ENCODE results near the gene EPC2. TPM values are rescaled to one million over a fixed set of nuclear protein-coding genes. Genes with fewer than 3 reads are reported as not detected.

Gene EPC2
- total and polyA plus RNA-seq, 4 donors = 7.0 to 65.3 (median 20.8) TPM

DNA sequence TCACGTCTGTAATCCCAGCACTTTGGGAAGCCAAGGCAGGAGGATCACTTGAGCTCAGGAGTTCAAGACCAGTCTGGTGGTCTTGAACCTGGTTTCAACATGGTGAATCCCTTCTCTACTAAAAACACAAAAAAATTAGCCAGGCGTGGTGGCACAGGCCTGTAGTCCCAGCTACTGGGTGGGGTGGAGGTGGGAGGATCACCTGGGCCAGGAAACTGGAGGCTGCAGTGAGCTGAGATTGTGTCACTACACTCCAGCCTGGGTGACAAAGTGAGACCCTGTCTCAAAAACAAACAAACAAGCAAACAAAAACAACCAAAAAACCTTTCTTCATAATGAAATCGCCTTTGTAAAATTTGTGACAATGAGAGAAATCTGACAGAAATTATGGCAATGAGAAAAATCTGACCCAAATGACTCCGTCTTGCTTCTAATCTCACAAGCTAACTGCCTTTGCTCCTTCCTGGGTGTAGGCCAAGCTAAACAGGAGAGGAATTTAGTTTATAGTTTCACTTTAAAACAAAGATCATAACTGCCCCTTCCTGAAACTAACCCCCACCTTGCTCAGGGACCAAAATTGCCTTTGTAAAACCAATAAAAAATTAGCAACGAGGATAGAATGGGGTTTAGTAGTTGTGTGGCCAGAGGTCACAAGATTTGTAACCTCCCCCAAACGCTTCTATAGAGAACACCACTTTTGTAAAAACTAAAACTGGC lies 169.8 kb downstream of the EPC2 start:
- H3K27me3 ChIP-seq (ENCODE audit: control insufficient read depth in 3 of 3, insufficient read depth in 3 of 3, low read length in 2 of 3) = no peaks in the 10 kb centered on the region
- no peak overlapping the region for H3K9ac ChIP-seq (ENCODE audit: insufficient read depth in 1 of 2, low read length in 2 of 2)
- TF ChIP-seq, protein P1, sequence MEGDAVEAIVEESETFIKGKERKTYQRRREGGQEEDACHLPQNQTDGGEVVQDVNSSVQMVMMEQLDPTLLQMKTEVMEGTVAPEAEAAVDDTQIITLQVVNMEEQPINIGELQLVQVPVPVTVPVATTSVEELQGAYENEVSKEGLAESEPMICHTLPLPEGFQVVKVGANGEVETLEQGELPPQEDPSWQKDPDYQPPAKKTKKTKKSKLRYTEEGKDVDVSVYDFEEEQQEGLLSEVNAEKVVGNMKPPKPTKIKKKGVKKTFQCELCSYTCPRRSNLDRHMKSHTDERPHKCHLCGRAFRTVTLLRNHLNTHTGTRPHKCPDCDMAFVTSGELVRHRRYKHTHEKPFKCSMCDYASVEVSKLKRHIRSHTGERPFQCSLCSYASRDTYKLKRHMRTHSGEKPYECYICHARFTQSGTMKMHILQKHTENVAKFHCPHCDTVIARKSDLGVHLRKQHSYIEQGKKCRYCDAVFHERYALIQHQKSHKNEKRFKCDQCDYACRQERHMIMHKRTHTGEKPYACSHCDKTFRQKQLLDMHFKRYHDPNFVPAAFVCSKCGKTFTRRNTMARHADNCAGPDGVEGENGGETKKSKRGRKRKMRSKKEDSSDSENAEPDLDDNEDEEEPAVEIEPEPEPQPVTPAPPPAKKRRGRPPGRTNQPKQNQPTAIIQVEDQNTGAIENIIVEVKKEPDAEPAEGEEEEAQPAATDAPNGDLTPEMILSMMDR (IDR thresholded peaks at IDR 0.05; ENCODE audit: control extremely low read depth, extremely low read depth) = no peak
- no peak for ATAC-seq (ENCODE audit: insufficient read depth, low FRiP score)
- H3K27ac ChIP-seq (ENCODE audit: low read depth in 1 of 2, low read length in 1 of 2) = no peak overlapping the region
- no peaks in the 10 kb centered on the region for H3K9me3 ChIP-seq (ENCODE audit: control insufficient read depth in 4 of 4, insufficient read depth in 3 of 4, low read length in 3 of 4)
- H3K36me3 ChIP-seq (ENCODE audit: control insufficient read depth in 4 of 4, insufficient read depth in 4 of 4, low read length in 4 of 4) = no peaks in the 10 kb centered on the region
- H3K4me1 ChIP-seq (ENCODE audit: control insufficient read depth in 5 of 5, insufficient read depth in 5 of 5, low read length in 5 of 5) = peaks cover 0 to 23% (median 2%) of the 10 kb centered on the region in 5 donors
- WGBS, 2 donors = 60 to 73% methylated on average over 6 of the region's 6 CpGs
- peak; percentile 26 to 82 (median 61) for DNase-seq
- no peak overlapping the region for H3K4me3 ChIP-seq

DNA sequence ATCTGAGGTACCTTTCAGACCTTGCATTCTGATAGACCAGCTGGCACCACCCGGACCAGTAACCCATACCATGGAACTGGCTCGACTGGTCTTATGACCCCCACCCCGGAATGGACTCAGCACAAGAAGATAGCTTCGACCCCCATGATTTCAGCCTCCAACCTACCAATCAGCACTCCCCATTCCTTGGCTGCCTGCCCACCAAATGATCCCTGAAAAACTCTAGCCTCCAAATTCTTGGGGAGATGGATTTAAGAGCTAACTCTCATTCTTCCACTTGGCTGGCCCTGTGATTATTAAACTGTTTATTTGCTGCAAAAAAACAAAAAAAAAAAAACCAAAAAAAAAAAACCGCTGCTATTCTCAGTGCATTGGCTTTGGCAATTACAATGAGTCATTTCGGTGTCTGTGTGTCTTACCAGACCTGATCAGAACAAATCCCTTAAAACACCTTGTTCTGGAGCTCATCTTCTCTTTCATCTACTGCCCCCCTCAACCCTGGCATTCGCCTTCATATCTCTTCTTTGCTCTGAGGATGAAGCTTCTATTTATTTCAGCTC lies 170.4 kb downstream of the EPC2 start:
- peaks cover 0 to 27% (median 2%) of the 10 kb centered on the region in 5 donors for H3K4me1 ChIP-seq (ENCODE audit: control insufficient read depth in 5 of 5, insufficient read depth in 5 of 5, low read length in 5 of 5)
- H3K9ac ChIP-seq (ENCODE audit: insufficient read depth in 1 of 2, low read length in 2 of 2) = no peak overlapping the region
- no peak overlapping the region for H3K27ac ChIP-seq (ENCODE audit: low read depth in 1 of 2, low read length in 1 of 2)
- ATAC-seq (ENCODE audit: insufficient read depth, low FRiP score) (no peak), DNase-seq (peak; percentile 14 to 37 (median 16))
- H3K9me3 ChIP-seq (ENCODE audit: control insufficient read depth in 4 of 4, insufficient read depth in 3 of 4, low read length in 3 of 4) = no peaks in the 10 kb centered on the region
- no peaks in the 10 kb centered on the region for H3K36me3 ChIP-seq (ENCODE audit: control insufficient read depth in 4 of 4, insufficient read depth in 4 of 4, low read length in 4 of 4)
- TF ChIP-seq, protein P1 (IDR thresholded peaks at IDR 0.05; ENCODE audit: control extremely low read depth, extremely low read depth) = no peak
- WGBS, 2 donors = 71 to 85% methylated on average over 7 of the region's 7 CpGs
- H3K4me3 ChIP-seq = no peak overlapping the region
- no peaks in the 10 kb centered on the region for H3K27me3 ChIP-seq (ENCODE audit: control insufficient read depth in 3 of 3, insufficient read depth in 3 of 3, low read length in 2 of 3)

DNA sequence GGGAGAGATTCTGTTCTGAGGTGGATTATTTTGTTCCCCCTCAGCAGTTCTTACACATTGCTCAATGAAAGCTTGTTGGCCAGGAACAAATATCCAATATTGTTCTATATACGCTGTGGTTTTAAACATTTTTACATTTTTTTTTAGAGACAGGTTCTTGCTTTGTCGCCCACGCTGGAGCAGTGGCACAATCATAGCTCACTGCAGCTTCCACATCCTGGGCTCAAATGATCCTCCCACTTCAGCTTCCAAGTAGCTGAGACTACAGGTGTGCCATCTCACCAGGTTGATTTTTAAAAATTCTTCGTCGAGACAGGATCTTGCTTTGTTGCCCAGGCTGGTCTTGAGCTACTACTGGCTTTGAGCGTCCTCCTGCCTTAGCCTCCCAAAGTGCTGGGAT lies 171.6 kb downstream of the EPC2 start:
- H3K4me3 ChIP-seq = no peak overlapping the region
- H3K9ac ChIP-seq (ENCODE audit: insufficient read depth in 1 of 2, low read length in 2 of 2) = no peak overlapping the region
- H3K9me3 ChIP-seq (ENCODE audit: control insufficient read depth in 4 of 4, insufficient read depth in 3 of 4, low read length in 3 of 4) = no peaks in the 10 kb centered on the region
- peaks cover 0 to 29% (median 2%) of the 10 kb centered on the region in 5 donors for H3K4me1 ChIP-seq (ENCODE audit: control insufficient read depth in 5 of 5, insufficient read depth in 5 of 5, low read length in 5 of 5)
- no peaks in the 10 kb centered on the region for H3K27me3 ChIP-seq (ENCODE audit: control insufficient read depth in 3 of 3, insufficient read depth in 3 of 3, low read length in 2 of 3)
- no peak for DNase-seq
- H3K36me3 ChIP-seq (ENCODE audit: control insufficient read depth in 4 of 4, insufficient read depth in 4 of 4, low read length in 4 of 4) = no peaks in the 10 kb centered on the region
- no peak for ATAC-seq (ENCODE audit: insufficient read depth, low FRiP score)
- TF ChIP-seq, protein P1 (IDR thresholded peaks at IDR 0.05; ENCODE audit: control extremely low read depth, extremely low read depth) = no peak
- WGBS, 2 donors = 91 to 94% methylated on average over 6 of the region's 6 CpGs
- H3K27ac ChIP-seq (ENCODE audit: low read depth in 1 of 2, low read length in 1 of 2) = no peak overlapping the region

Data from lung (tissue), 12 donors.